ENCODE data around the gene KITLG. TPM values are rescaled to one million over a fixed set of nuclear protein-coding genes. Genes with fewer than 3 reads are reported as not detected.

KITLG gene, protein sequence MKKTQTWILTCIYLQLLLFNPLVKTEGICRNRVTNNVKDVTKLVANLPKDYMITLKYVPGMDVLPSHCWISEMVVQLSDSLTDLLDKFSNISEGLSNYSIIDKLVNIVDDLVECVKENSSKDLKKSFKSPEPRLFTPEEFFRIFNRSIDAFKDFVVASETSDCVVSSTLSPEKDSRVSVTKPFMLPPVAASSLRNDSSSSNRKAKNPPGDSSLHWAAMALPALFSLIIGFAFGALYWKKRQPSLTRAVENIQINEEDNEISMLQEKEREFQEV
- 11.6 and 15.7 TPM in 2 replicates for total RNA-seq

DNA sequence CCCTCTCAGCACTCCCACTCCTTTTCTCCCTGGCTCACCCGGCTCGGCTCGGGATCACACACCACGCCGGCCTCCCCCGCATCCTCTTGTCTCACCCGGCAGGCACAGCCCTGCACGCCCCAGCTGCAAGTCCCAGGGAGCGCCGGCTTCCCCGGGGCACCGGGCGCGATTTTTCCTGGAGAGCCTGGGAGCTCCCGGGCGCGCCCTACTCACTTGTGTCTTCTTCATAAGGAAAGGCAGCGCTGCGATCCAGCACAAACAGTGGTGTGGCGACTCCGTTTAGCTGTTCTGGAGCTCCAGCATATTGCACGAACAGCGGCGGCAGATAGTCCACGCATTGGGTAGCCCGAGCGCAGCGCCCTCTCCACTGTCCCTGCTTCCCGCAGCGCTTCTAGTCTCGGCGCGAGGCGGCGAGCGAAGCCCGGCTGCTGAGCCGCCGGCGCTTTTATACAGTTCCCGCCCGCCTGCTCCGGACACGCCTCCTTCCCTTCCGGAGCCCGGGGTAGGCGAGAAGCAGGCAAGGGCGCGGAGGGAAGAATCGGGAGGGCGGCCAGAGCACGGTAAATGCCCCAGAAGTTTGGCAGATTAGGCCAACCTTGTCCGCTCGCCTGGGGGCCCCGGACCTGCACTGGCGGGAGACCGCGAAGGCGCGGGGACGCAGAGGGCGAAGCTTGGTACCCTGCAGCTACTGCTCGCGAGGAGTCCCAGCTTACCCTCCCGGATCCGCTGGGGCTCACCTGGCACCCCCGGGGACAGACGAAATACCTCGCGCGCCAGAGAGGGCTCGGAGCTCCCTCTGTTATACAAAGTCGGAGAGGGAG, at the start of gene KITLG:
Gene KITLG, minus strand, starts transcription at position 421 of the 821 bp plus-strand sequence. Its CDS starts 193 bp downstream, at position 228.

All from hair follicular keratinocyte (primary cell).